ENCODE measurements around the gene MICA.
"Not testable (repeated sequence)": the region's sequence is repeated elsewhere in the genome, so short reads cannot be mapped to it uniquely, and the experiment has no call there.

MICA gene

GRCh38 chr6:31453259-31453658 is 49.9 kb downstream of the MICA start:
- TF ChIP-seq CTCF (IDR thresholded peaks at IDR 0.05; ENCODE audit: extremely low read depth, missing control alignments): no peak
- DNase-seq (ENCODE audit: low spot score): no peak

GRCh38 chr6:31459864-31460263 is 56.5 kb downstream of the MICA start:
- DNase-seq (ENCODE audit: low spot score): not testable (repeated sequence)

GRCh38 chr6:31460361-31461025 is 57.1 kb downstream of the MICA start:
- no peak for DNase-seq (ENCODE audit: low spot score)
- TF ChIP-seq CTCF (IDR thresholded peaks at IDR 0.05; ENCODE audit: extremely low read depth, missing control alignments): no peak

GRCh38 chr6:31462026-31462963 is 58.9 kb downstream of the MICA start:
- no peak for TF ChIP-seq CTCF (IDR thresholded peaks at IDR 0.05; ENCODE audit: extremely low read depth, missing control alignments)
- no peak for DNase-seq (ENCODE audit: low spot score)

- DNase-seq (ENCODE audit: low spot score): peak; percentile 91
- TF ChIP-seq CTCF (IDR thresholded peaks at IDR 0.05; ENCODE audit: extremely low read depth, missing control alignments): no peak
Observed at GRCh38 chr6:31462964-31463870, 59.8 kb downstream of the MICA start.

- DNase-seq (ENCODE audit: low spot score): no peak
- TF ChIP-seq CTCF (IDR thresholded peaks at IDR 0.05; ENCODE audit: extremely low read depth, missing control alignments): no peak
Observed at GRCh38 chr6:31464252-31465184, 61.1 kb downstream of the MICA start.
